HUES64 (cell line): ENCODE results near the gene KRTAP10-9.

Experiments used
- H3K27ac ChIP-seq: 2 replicates; pipeline ENCODE4 v1.7.0; 2013; ENCODE audit warnings: low read depth, low read length, inconsistent platforms
- H3K27me3 ChIP-seq: 2 replicates; pipeline ENCODE4 v1.6.1; 2013; ENCODE audit warnings: mild to moderate bottlenecking, low read length; ENCODE audit not compliant: insufficient read depth
- H3K36me3 ChIP-seq: 2 replicates; pipeline ENCODE4 v1.6.1; 2013; ENCODE audit warnings: mild to moderate bottlenecking, low read length; ENCODE audit not compliant: insufficient read depth
- H3K4me1 ChIP-seq: 2 replicates; pipeline ENCODE4 v1.6.1; 2013; ENCODE audit warnings: mild to moderate bottlenecking, low read length, moderate library complexity; ENCODE audit not compliant: insufficient read depth
- H3K4me3 ChIP-seq: 2 replicates; pipeline ENCODE4 v1.5.1; 2013; ENCODE audit warnings: mild to moderate bottlenecking, low read length, moderate library complexity
- H3K9ac ChIP-seq: 2 replicates; pipeline ENCODE4 v1.6.1; 2013; ENCODE audit warnings: mild to moderate bottlenecking, low read depth, low read length
- H3K9me3 ChIP-seq: 2 replicates; pipeline ENCODE4 v1.6.1; 2013; ENCODE audit warnings: low read depth, low read length; ENCODE audit not compliant: insufficient read depth
- WGBS: fragments of 150-250, 120-280 bp; methylation state at CpG from one replicate; pipeline ENCODE4 v1.1.7; 2013; ENCODE audit warnings: missing lambda C conversion rate; 5-methylcytosine and 5-hydroxymethylcytosine counted together

The KRTAP10-9 gene

GRCh38 chr21:44648557-44649311, 21.8 kb downstream of the KRTAP10-9 start:
- H3K27me3 ChIP-seq, result no peaks in the 10 kb centered on the region
- H3K9me3 ChIP-seq, result peaks cover 14% of the 10 kb centered on the region
- no peak overlapping the region for H3K4me3 ChIP-seq
- H3K4me1 ChIP-seq, result no peaks in the 10 kb centered on the region
- H3K36me3 ChIP-seq, result no peaks in the 10 kb centered on the region
- H3K9ac ChIP-seq, result no peak overlapping the region
- no peak overlapping the region for H3K27ac ChIP-seq
- 92% methylated on average over 33 of the region's 33 CpGs for WGBS

- 94% methylated on average over 18 of the region's 18 CpGs for WGBS
- Histone ChIP-seq H3K4me1 (no peaks in the 10 kb centered on the region), H3K4me3 (no peak overlapping the region), H3K9ac (no peak overlapping the region), H3K27me3 (no peaks in the 10 kb centered on the region), H3K36me3 (no peaks in the 10 kb centered on the region), H3K9me3 (peaks cover 6% of the 10 kb centered on the region; the same call in 1 of the 2 replicates), H3K27ac (no peak overlapping the region)
Observed at GRCh38 chr21:44649521-44650100, 22.7 kb downstream of the KRTAP10-9 start.

- WGBS, result 92% methylated on average over 20 of the region's 20 CpGs
- Histone ChIP-seq H3K27ac (no peak overlapping the region), H3K27me3 (no peaks in the 10 kb centered on the region), H3K9me3 (no peaks in the 10 kb centered on the region), H3K4me1 (no peaks in the 10 kb centered on the region), H3K4me3 (no peak overlapping the region), H3K9ac (no peak overlapping the region), H3K36me3 (no peaks in the 10 kb centered on the region)
Observed at GRCh38 chr21:44650265-44650972, 23.5 kb downstream of the KRTAP10-9 start.

- H3K9me3 ChIP-seq, result no peaks in the 10 kb centered on the region
- no peak overlapping the region for H3K27ac ChIP-seq
- 95% methylated on average over 12 of the region's 12 CpGs for WGBS
Observed at GRCh38 chr21:44650973-44651675, 24.2 kb downstream of the KRTAP10-9 start.

GRCh38 chr21:44653123-44653522, 26.2 kb downstream of the KRTAP10-9 start:
- Histone ChIP-seq H3K4me3 (no peak overlapping the region), H3K9ac (no peak overlapping the region), H3K9me3 (no peaks in the 10 kb centered on the region), H3K4me1 (no peaks in the 10 kb centered on the region), H3K36me3 (no peaks in the 10 kb centered on the region), H3K27me3 (no peaks in the 10 kb centered on the region), H3K27ac (no peak overlapping the region)
- 83% methylated on average over 14 of the region's 14 CpGs for WGBS

More at GRCh38 chr21:44650973-44651675, 24.2 kb downstream of the KRTAP10-9 start:
- no peaks in the 10 kb centered on the region for H3K36me3 ChIP-seq
- H3K4me1 ChIP-seq, result no peaks in the 10 kb centered on the region
- no peak overlapping the region for H3K4me3 ChIP-seq
- no peaks in the 10 kb centered on the region for H3K27me3 ChIP-seq
- no peak overlapping the region for H3K9ac ChIP-seq

GRCh38 chr21:44653656-44654575, 27.0 kb downstream of the KRTAP10-9 start:
- 89% methylated on average over 17 of the region's 17 CpGs for WGBS
- Histone ChIP-seq H3K4me3 (no peak overlapping the region), H3K9me3 (no peaks in the 10 kb centered on the region), H3K4me1 (peaks cover 5% of the 10 kb centered on the region; the same call in 1 of the 2 replicates), H3K27me3 (no peaks in the 10 kb centered on the region), H3K9ac (no peak overlapping the region), H3K27ac (no peak overlapping the region), H3K36me3 (no peaks in the 10 kb centered on the region)

GRCh38 chr21:44654576-44655175, 27.8 kb downstream of the KRTAP10-9 start, which contains the start of gene KRTAP12-4:
TSS of gene KRTAP12-4 (minus strand) at chr21:44654659. CDS start at chr21:44654614, 45 bp downstream.
- Histone ChIP-seq H3K9ac (no peak within 1 kb of the TSS), H3K4me1 (peaks cover 13% of the 10 kb centered on the region), H3K9me3 (no peaks in the 10 kb centered on the region), H3K27me3 (no peaks in the 10 kb centered on the region), H3K4me3 (no peak within 1 kb of the TSS), H3K36me3 (no peaks in the 10 kb centered on the region), H3K27ac (no peak within 1 kb of the TSS)
- 92% methylated on average over 9 of the region's 9 CpGs for WGBS

GRCh38 chr21:44656868-44657267, 30.0 kb downstream of the KRTAP10-9 start:
- H3K9ac ChIP-seq, result no peak overlapping the region
- no peaks in the 10 kb centered on the region for H3K36me3 ChIP-seq
- 76% methylated on average over 1 of the region's 1 CpG for WGBS
- no peak overlapping the region for H3K27ac ChIP-seq
- peaks cover 25% of the 10 kb centered on the region for H3K4me1 ChIP-seq
- H3K27me3 ChIP-seq, result no peaks in the 10 kb centered on the region
- no peaks in the 10 kb centered on the region for H3K9me3 ChIP-seq
- H3K4me3 ChIP-seq, result no peak overlapping the region

GRCh38 chr21:44657635-44658540, 31.0 kb downstream of the KRTAP10-9 start, which contains the start of gene KRTAP12-3:
TSS of gene KRTAP12-3 (plus strand) at chr21:44657932. CDS start at chr21:44657980, 48 bp downstream.
- H3K27ac ChIP-seq, result no peak within 1 kb of the TSS
- no peak within 1 kb of the TSS for H3K4me3 ChIP-seq
- no peak within 1 kb of the TSS for H3K9ac ChIP-seq
- no peaks in the 10 kb centered on the region for H3K36me3 ChIP-seq
- H3K27me3 ChIP-seq, result no peaks in the 10 kb centered on the region
- no peaks in the 10 kb centered on the region for H3K9me3 ChIP-seq
- peaks cover 25% of the 10 kb centered on the region for H3K4me1 ChIP-seq
- 94% methylated on average over 26 of the region's 26 CpGs for WGBS
